ENCODE measurements around the gene LYAR. TPM values are rescaled to one million over a fixed set of nuclear protein-coding genes. Genes with fewer than 3 reads are reported as not detected.
"Not testable (repeated sequence)": the region's sequence is repeated elsewhere in the genome, so short reads cannot be mapped to it uniquely, and the experiment has no call there.

Gene LYAR
- total RNA-seq, 5 donors from 2014 or later (not counting 1 experiment from before 2014, with no cell fraction given), result 21.0 to 46.3 (median 31.7) TPM

DNA sequence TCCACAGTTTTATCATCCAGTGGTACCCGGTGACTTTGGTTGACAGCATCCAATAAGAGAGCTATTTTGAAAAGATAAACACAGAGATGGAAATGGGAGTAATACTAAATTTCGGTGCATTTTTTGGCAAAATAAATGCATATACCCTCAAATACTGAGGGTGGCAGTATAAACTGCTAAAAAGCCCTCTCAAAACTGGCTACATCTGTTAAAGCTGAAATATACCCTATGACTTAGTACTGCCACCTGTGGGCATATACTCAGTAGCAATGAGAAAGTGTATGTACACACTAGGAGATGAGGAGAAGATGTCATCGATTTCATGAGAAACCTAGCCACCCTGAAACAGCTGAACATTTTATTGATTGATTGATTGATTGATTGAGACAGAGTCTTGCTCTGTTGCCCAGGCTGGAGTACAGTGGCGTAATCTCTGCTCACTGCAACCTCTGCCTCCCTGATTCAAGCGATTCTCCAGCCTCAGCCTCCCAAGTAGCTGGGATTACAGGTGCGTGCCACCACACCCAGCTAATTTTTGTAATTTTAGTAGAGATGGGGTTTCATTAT, 29.7 kb downstream of the LYAR start:
- H3K27ac Mint-ChIP-seq, result peak overlapping the region; percentile 16 to 61
- no peaks in the 10 kb centered on the region for H3K36me3 Mint-ChIP-seq
- Histone ChIP-seq H3K27ac (ENCODE audit: low read length) (no peak overlapping the region), H3K4me3 (ENCODE audit: control insufficient read depth in 1 of 2, extremely low read depth in 1 of 2, low read length in 1 of 2) (no peak overlapping the region), H3K27me3 (replicated peaks in 1 of 2; ENCODE audit: control insufficient read depth in 2 of 2, extremely low read depth in 1 of 2, insufficient read depth in 2 of 2, low read length in 1 of 2) (no peaks in the 10 kb centered on the region), H3K4me1 (ENCODE audit: control insufficient read depth in 1 of 2, extremely low read depth in 1 of 2, insufficient read depth in 2 of 2, low read length in 2 of 2) (peaks cover 0 to 7% of the 10 kb centered on the region in 2 experiments), H3K9me3 (no peaks in the 10 kb centered on the region), H3K36me3 (ENCODE audit: control insufficient read depth in 2 of 2, extremely low read depth in 1 of 2, insufficient read depth in 1 of 2, low read length in 1 of 2) (no peaks in the 10 kb centered on the region)
- H3K27me3 Mint-ChIP-seq, result peaks cover 0 to 3% of the 10 kb centered on the region in 2 donors
- ATAC-seq (replicated peaks in 1 of 4) (peak; percentile 92 to 100 (median 96)), DNase-seq (peak in 8 of 35 experiments; percentile 8 to 79 (median 19))
- no peak overlapping the region for H3K4me3 Mint-ChIP-seq
- POLR2A ChIA-PET, result interaction anchor here in 1 of 2 donors (0.5 to 0.7 kb wide), 2 partner anchors 12 to 13 kb away, joined by 3 read pairs; no protein-coding TSS in a partner anchor
- CTCF ChIA-PET, result interaction anchor here (0.6 to 2.9 kb wide), 22 partner anchors 8 to 388 kb away, joined by 3 to 21 read pairs (median 5); partner anchors contain the start of gene TMEM128 (in 1 of the 2)
- no CpG with 5 or more reads among the region's 6 CpGs for WGBS (ENCODE audit: insufficient coverage)
- H3K4me1 Mint-ChIP-seq, result peaks cover 0 to 11% (median 10%) of the 10 kb centered on the region in 3 donors
- H3K9me3 Mint-ChIP-seq, result no peaks in the 10 kb centered on the region

DNA sequence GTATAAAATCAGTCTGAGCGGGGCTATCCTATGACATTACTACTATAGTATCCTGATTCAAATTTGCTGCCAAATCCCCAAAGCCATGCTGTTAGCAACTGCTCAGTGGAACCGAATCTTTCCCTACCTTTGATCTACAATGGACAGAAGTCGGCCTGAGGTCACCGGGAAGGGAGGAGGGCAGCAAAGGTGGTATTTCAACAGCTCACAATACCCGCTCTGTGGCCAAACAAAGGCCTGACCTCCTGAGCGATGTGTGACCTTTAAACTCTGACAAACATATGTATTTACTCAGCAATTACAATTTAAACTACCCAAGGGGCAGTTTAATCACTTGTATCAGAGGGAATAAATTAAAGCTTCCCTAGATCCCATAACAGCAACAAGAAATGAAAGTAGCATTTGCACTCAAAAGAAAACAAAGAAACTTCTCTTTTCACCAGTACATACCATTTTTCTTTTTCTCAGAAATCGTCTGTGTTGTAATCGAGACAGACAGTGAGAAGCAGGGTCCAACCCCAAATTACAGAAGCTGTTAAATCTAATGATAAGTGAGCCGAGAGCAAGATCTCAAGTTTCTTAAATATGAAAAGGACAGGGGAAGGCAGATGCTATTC, 30.4 kb downstream of the LYAR start:
- H3K4me3 Mint-ChIP-seq, result no peak overlapping the region
- H3K4me1 ChIP-seq (ENCODE audit: control insufficient read depth in 1 of 2, extremely low read depth in 1 of 2, insufficient read depth in 2 of 2, low read length in 2 of 2), result no peaks in the 10 kb centered on the region
- H3K27ac ChIP-seq (ENCODE audit: low read length), result no peak overlapping the region
- WGBS (ENCODE audit: insufficient coverage), result 83% methylated on average over 4 of the region's 9 CpGs
- no peak overlapping the region for H3K4me3 ChIP-seq (ENCODE audit: control insufficient read depth in 1 of 2, extremely low read depth in 1 of 2, low read length in 1 of 2)
- ATAC-seq (replicated peaks in 1 of 4) (no peak), DNase-seq (no peak)
- no peaks in the 10 kb centered on the region for H3K36me3 Mint-ChIP-seq
- H3K9me3 ChIP-seq, result no peaks in the 10 kb centered on the region
- peaks cover 0 to 5% of the 10 kb centered on the region in 2 donors for H3K27me3 Mint-ChIP-seq
- CTCF ChIA-PET, result interaction anchor here (0.6 to 2.9 kb wide), 20 partner anchors 8 to 173 kb away, joined by 3 to 21 read pairs (median 5); partner anchors contain the start of gene TMEM128 (in 1 of the 2)
- peaks cover 0 to 9% (median 8%) of the 10 kb centered on the region in 3 donors for H3K4me1 Mint-ChIP-seq
- POLR2A ChIA-PET, result interaction anchor here in 1 of 2 donors (0.5 to 0.7 kb wide), 2 partner anchors 11 to 14 kb away, joined by 3 read pairs; no protein-coding TSS in a partner anchor
- H3K36me3 ChIP-seq (ENCODE audit: control insufficient read depth in 2 of 2, extremely low read depth in 1 of 2, insufficient read depth in 1 of 2, low read length in 1 of 2), result no peaks in the 10 kb centered on the region
- peaks cover 0 to 1% of the 10 kb centered on the region in 2 experiments for H3K27me3 ChIP-seq (replicated peaks in 1 of 2; ENCODE audit: control insufficient read depth in 2 of 2, extremely low read depth in 1 of 2, insufficient read depth in 2 of 2, low read length in 1 of 2)
- H3K27ac Mint-ChIP-seq, result no peak overlapping the region
- no peaks in the 10 kb centered on the region for H3K9me3 Mint-ChIP-seq

DNA sequence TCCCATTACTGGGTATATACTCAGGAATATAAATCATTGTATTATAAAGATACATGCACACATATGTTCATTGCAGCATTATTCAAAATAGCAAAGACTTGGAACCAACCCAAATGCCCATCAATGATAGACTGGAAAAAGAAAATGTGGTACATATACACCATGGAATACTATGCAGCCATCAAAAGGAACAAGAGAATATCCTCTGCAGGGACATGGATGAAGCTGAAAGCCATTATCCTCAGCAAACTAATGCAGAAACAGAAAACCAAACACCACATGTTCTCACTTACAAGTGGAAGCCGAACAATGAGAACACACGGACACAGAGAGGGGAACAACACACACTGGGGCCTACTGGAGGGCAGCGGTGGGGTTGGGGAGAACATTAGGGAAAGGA, 32.2 kb downstream of the LYAR start:
- DNase-seq; ATAC-seq (replicated peaks in 1 of 4); H3K4me1 ChIP-seq (ENCODE audit: control insufficient read depth in 1 of 2, extremely low read depth in 1 of 2, insufficient read depth in 2 of 2, low read length in 2 of 2); H3K36me3 Mint-ChIP-seq; H3K36me3 ChIP-seq (ENCODE audit: control insufficient read depth in 2 of 2, extremely low read depth in 1 of 2, insufficient read depth in 1 of 2, low read length in 1 of 2); H3K27me3 Mint-ChIP-seq; H3K4me3 ChIP-seq (ENCODE audit: control insufficient read depth in 1 of 2, extremely low read depth in 1 of 2, low read length in 1 of 2); H3K9me3 ChIP-seq; H3K27me3 ChIP-seq (replicated peaks in 1 of 2; ENCODE audit: control insufficient read depth in 2 of 2, extremely low read depth in 1 of 2, insufficient read depth in 2 of 2, low read length in 1 of 2); POLR2A ChIA-PET; H3K9me3 Mint-ChIP-seq; H3K27ac Mint-ChIP-seq; H3K27ac ChIP-seq (ENCODE audit: low read length); H3K4me3 Mint-ChIP-seq: not testable (repeated sequence)
- peaks cover 0 to 12% (median 11%) of the 10 kb centered on the region in 3 donors for H3K4me1 Mint-ChIP-seq
- WGBS (ENCODE audit: insufficient coverage), result no CpG with 5 or more reads among the region's 3 CpGs
- CTCF ChIA-PET, result interaction anchor here in 1 of 2 donors (1.0 to 2.9 kb wide), 2 partner anchors 9 to 173 kb away, joined by 4 to 21 read pairs; partner anchors contain the start of gene TMEM128

DNA sequence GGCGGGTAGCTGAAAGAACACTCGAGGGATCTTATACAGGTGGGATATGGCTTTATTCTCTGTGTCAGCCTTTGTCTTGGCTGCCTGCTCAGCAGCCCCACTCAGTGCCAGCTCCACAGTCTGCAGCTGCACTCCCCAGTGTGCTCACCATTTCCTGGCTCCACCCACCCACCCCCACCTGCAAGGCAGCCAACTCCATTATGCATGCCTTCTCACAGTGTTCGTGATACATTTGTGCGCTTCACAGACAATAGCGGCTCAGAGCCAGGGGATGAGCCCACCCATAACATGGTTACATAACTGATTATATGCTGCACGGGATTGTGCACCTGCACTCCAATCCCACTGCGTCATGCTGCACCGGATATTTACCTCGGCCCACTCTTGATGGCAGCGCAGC, 33.2 kb downstream of the LYAR start:
- no peak overlapping the region for H3K27ac ChIP-seq (ENCODE audit: low read length)
- ATAC-seq (replicated peaks in 1 of 4) (no peak), DNase-seq (no peak)
- Mint-ChIP-seq H3K36me3 (no peaks in the 10 kb centered on the region), H3K27ac (no peak overlapping the region), H3K4me1 (peaks cover 0 to 13% (median 13%) of the 10 kb centered on the region in 3 donors), H3K4me3 (no peak overlapping the region), H3K9me3 (no peaks in the 10 kb centered on the region), H3K27me3 (peaks cover 3 to 9% of the 10 kb centered on the region in 2 donors)
- CTCF ChIA-PET, result interaction anchor here in 1 of 2 donors (0.6 to 1.1 kb wide), 2 partner anchors 30 to 167 kb away, joined by 3 read pairs; no protein-coding TSS in a partner anchor
- H3K36me3 ChIP-seq (ENCODE audit: control insufficient read depth in 2 of 2, extremely low read depth in 1 of 2, insufficient read depth in 1 of 2, low read length in 1 of 2), result no peaks in the 10 kb centered on the region
- H3K27me3 ChIP-seq (replicated peaks in 1 of 2; ENCODE audit: control insufficient read depth in 2 of 2, extremely low read depth in 1 of 2, insufficient read depth in 2 of 2, low read length in 1 of 2), result peaks cover 0 to 6% of the 10 kb centered on the region in 2 experiments
- POLR2A ChIA-PET, result no interaction called here
- no peaks in the 10 kb centered on the region for H3K9me3 ChIP-seq
- H3K4me1 ChIP-seq (ENCODE audit: control insufficient read depth in 1 of 2, extremely low read depth in 1 of 2, insufficient read depth in 2 of 2, low read length in 2 of 2), result no peaks in the 10 kb centered on the region
- no peak overlapping the region for H3K4me3 ChIP-seq (ENCODE audit: control insufficient read depth in 1 of 2, extremely low read depth in 1 of 2, low read length in 1 of 2)
- 80% methylated on average over 8 of the region's 10 CpGs for WGBS (ENCODE audit: insufficient coverage)

DNA sequence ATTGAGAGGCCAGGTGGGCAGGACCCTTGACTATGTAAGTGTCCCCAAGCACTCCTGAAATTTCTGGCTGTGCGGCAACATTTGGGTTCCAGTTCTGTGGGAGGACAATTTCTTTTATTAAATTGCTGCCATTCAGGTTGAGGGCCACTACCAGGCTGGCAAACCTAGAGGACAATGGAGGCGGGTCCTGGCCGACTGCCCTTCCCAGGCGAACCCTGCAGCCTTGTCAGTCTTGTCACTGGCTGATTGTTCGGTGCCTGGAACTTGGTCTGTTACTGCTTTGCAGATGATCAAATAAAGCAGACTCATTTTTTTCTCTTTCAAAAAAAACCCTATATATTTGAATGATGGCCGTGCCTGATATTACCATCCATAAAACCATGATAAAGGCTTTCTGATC, 35.3 kb downstream of the LYAR start:
- Histone ChIP-seq H3K36me3 (ENCODE audit: control insufficient read depth in 2 of 2, extremely low read depth in 1 of 2, insufficient read depth in 1 of 2, low read length in 1 of 2) (no peaks in the 10 kb centered on the region), H3K9me3 (no peaks in the 10 kb centered on the region), H3K27me3 (replicated peaks in 1 of 2; ENCODE audit: control insufficient read depth in 2 of 2, extremely low read depth in 1 of 2, insufficient read depth in 2 of 2, low read length in 1 of 2) (peaks cover 0 to 6% of the 10 kb centered on the region in 2 experiments), H3K4me1 (ENCODE audit: control insufficient read depth in 1 of 2, extremely low read depth in 1 of 2, insufficient read depth in 2 of 2, low read length in 2 of 2) (no peaks in the 10 kb centered on the region), H3K27ac (ENCODE audit: low read length) (no peak overlapping the region), H3K4me3 (ENCODE audit: control insufficient read depth in 1 of 2, extremely low read depth in 1 of 2, low read length in 1 of 2) (no peak overlapping the region)
- Mint-ChIP-seq H3K4me1 (peaks cover 0 to 5% (median 5%) of the 10 kb centered on the region in 3 donors), H3K9me3 (no peaks in the 10 kb centered on the region), H3K36me3 (no peaks in the 10 kb centered on the region), H3K4me3 (no peak overlapping the region), H3K27ac (no peak overlapping the region), H3K27me3 (peaks cover 3 to 9% of the 10 kb centered on the region in 2 donors)
- POLR2A ChIA-PET, result no interaction called here
- ATAC-seq (replicated peaks in 1 of 4) (no peak), DNase-seq (no peak)
- 92% methylated on average over 4 of the region's 6 CpGs for WGBS (ENCODE audit: insufficient coverage)
- CTCF ChIA-PET, result no interaction called here

DNA sequence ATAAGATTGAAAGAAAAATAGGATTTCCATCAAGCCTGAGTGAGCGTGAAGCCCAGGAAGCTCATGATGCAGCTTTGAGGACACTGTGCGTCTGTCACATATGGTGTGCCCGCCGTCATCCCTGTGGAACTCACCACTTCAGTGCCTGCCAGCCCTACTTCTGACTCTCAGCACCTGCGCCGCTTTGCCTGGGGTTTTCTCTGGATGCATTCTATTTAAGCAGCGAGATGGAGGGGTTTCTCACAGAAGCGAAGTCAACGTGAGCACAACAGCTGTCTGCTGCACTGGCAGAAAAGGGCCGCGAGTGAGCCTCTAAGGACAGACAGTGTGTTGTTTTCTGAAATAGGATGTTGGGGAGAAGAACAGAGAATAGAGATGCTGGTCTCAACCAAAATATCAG, 35.8 kb downstream of the LYAR start:
- POLR2A ChIA-PET, result no interaction called here
- Mint-ChIP-seq H3K27ac (no peak overlapping the region), H3K4me3 (no peak overlapping the region), H3K27me3 (peaks cover 3 to 9% of the 10 kb centered on the region in 2 donors), H3K36me3 (no peaks in the 10 kb centered on the region), H3K4me1 (peaks cover 0 to 5% (median 5%) of the 10 kb centered on the region in 3 donors), H3K9me3 (no peaks in the 10 kb centered on the region)
- WGBS (ENCODE audit: insufficient coverage), result 93% methylated on average over 11 of the region's 11 CpGs
- no peak overlapping the region for H3K4me3 ChIP-seq (ENCODE audit: control insufficient read depth in 1 of 2, extremely low read depth in 1 of 2, low read length in 1 of 2)
- H3K4me1 ChIP-seq (ENCODE audit: control insufficient read depth in 1 of 2, extremely low read depth in 1 of 2, insufficient read depth in 2 of 2, low read length in 2 of 2), result no peaks in the 10 kb centered on the region
- ATAC-seq (replicated peaks in 1 of 4) (no peak), DNase-seq (no peak)
- H3K9me3 ChIP-seq, result no peaks in the 10 kb centered on the region
- H3K27me3 ChIP-seq (replicated peaks in 1 of 2; ENCODE audit: control insufficient read depth in 2 of 2, extremely low read depth in 1 of 2, insufficient read depth in 2 of 2, low read length in 1 of 2), result peaks cover 0 to 6% of the 10 kb centered on the region in 2 experiments
- CTCF ChIA-PET, result no interaction called here
- H3K27ac ChIP-seq (ENCODE audit: low read length), result no peak overlapping the region
- H3K36me3 ChIP-seq (ENCODE audit: control insufficient read depth in 2 of 2, extremely low read depth in 1 of 2, insufficient read depth in 1 of 2, low read length in 1 of 2), result no peaks in the 10 kb centered on the region
